Progenitor cell of endocrine pancreas (in vitro differentiated cells): ENCODE results near the gene LMTK2. TPM values are rescaled to one million over a fixed set of nuclear protein-coding genes. Genes with fewer than 3 reads are reported as not detected.

Source experiments
- DNase-seq: peaks from one replicate; pipeline ENCODE4 v3.0.0; 2021; ENCODE audit warnings: low spot score; ENCODE audit not compliant: unreplicated experiment
- H3K27ac Mint-ChIP-seq: 2 replicates; pipeline ENCODE4 v1.8.0; 2021; ENCODE audit warnings: mild to moderate bottlenecking, moderate library complexity, mixed read lengths
- H3K27me3 Mint-ChIP-seq: 2 replicates; pipeline ENCODE4 v1.8.0; 2021; ENCODE audit warnings: mixed read lengths
- H3K36me3 Mint-ChIP-seq: 2 replicates; pipeline ENCODE4 v1.8.0; 2022; ENCODE audit warnings: mixed read lengths; ENCODE audit not compliant: insufficient read depth
- H3K4me1 Mint-ChIP-seq: 2 replicates; pipeline ENCODE4 v1.8.0; 2021; ENCODE audit warnings: low read depth, mixed read lengths
- H3K4me3 Mint-ChIP-seq: 2 replicates; pipeline ENCODE4 v1.8.0; 2021; ENCODE audit warnings: low read depth, mild to moderate bottlenecking, moderate library complexity, mixed read lengths
- H3K9me3 Mint-ChIP-seq: 2 replicates; pipeline ENCODE4 v1.8.0; 2021; ENCODE audit warnings: low read depth, mixed read lengths
- total RNA-seq: library from RNA; stranded (reverse); gene quantifications from 2 replicates; pipeline ENCODE4 v1.2.1, GENCODE V29; 2021
- TF ChIP-seq, protein P1 (sequence below): fragments of 200-600 bp; sonication (generic); IDR thresholded peaks from one replicate; pipeline ENCODE4 v1.5.0; 2021; ENCODE audit warnings: antibody characterized with exemption, mild to moderate bottlenecking; ENCODE audit not compliant: unreplicated experiment

LMTK2 gene
- total RNA-seq, 1 donor from 2014 or later, result 32.3 TPM

DNA sequence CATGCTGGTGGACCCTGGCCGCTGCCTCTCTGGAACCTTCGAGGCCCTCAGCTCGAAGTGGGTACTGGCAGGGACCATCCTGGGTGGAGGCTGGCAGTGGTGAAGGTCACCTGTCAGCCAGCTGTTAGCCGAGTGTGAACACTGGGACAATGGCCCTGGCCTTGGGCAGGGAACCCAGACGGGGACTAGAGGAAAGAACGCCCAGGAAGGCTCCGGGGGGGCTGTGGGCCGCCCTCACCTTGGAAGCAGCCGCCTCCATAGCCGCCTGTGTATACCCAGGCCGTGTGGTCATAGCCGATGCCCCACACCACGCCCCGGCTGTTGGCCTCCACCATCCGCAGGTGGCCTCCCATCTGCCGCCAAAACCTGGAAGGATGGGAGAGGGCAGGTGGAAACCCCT is 122.1 kb downstream of the LMTK2 start:
- H3K36me3 Mint-ChIP-seq, result peaks cover 5% of the 10 kb centered on the region
- H3K9me3 Mint-ChIP-seq, result no peaks in the 10 kb centered on the region
- no peaks in the 10 kb centered on the region for H3K27me3 Mint-ChIP-seq
- H3K4me3 Mint-ChIP-seq, result no peak overlapping the region
- H3K4me1 Mint-ChIP-seq, result no peaks in the 10 kb centered on the region
- H3K27ac Mint-ChIP-seq, result no peak overlapping the region
- DNase-seq, result no peak
- TF ChIP-seq, protein P1, sequence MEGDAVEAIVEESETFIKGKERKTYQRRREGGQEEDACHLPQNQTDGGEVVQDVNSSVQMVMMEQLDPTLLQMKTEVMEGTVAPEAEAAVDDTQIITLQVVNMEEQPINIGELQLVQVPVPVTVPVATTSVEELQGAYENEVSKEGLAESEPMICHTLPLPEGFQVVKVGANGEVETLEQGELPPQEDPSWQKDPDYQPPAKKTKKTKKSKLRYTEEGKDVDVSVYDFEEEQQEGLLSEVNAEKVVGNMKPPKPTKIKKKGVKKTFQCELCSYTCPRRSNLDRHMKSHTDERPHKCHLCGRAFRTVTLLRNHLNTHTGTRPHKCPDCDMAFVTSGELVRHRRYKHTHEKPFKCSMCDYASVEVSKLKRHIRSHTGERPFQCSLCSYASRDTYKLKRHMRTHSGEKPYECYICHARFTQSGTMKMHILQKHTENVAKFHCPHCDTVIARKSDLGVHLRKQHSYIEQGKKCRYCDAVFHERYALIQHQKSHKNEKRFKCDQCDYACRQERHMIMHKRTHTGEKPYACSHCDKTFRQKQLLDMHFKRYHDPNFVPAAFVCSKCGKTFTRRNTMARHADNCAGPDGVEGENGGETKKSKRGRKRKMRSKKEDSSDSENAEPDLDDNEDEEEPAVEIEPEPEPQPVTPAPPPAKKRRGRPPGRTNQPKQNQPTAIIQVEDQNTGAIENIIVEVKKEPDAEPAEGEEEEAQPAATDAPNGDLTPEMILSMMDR, result no peak

DNA sequence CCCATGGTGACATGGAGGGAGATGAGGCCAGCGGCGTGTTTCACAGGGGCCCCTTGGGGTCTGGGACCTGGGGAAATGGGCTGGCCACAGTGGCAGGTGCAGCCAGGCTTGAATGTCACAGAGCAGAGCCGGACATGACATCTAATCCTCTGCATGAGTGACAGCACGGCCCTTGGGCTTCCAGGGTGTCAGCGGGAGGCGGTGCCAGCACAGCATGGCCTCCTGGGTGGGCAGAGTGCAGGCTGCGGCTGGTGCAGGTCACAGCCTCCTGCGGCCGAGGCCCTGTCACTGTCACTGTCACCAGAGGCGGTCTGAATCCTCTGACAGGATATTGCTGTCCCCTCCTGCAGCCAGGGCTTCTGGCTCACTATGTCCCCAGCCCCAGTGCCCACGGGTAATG is 122.8 kb downstream of the LMTK2 start:
- Mint-ChIP-seq H3K4me1 (no peaks in the 10 kb centered on the region), H3K36me3 (peaks cover 5% of the 10 kb centered on the region), H3K27me3 (no peaks in the 10 kb centered on the region), H3K9me3 (no peaks in the 10 kb centered on the region), H3K4me3 (no peak overlapping the region), H3K27ac (no peak overlapping the region)
- DNase-seq, result no peak
- TF ChIP-seq, protein P1, result no peak

DNA sequence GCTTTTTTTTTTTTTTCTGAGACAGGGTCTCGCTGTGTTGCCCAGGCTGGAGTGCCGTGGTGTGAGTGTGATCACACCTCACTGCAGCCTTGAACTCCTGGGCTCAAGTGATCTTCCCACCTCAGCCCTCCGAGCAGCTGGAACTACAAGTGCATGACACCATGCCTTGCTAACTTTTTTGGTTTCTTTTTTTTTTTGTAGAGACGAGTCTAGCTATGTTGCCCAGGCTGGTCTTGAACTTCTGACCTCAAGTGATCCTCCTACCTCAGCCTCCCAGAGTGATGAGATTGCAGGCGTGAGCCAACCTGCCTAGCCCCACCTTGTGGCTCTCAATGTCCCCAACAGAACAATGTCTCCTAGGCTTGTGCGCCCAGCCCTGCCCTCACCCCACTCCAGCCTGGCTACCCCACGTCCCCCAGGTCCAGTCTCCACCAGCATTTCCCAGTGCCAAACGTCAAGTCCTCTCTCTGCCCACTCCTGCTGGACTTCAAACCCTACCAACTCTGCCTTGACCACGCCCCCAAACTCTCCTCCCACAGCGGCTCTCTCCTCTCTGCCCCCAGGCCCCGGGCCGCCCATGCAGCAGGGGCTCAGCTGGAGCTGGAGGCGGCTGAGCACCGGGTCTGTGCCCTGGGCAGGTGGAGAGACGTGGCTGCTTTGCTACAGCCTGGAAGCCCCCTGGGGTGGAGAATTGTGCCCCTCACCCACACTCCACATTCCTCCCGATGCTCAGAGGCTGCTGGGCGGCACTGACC is 123.5 kb downstream of the LMTK2 start:
- H3K36me3 Mint-ChIP-seq, result peaks cover 8% of the 10 kb centered on the region
- no peak for DNase-seq
- H3K27ac Mint-ChIP-seq, result no peak overlapping the region
- no peaks in the 10 kb centered on the region for H3K4me1 Mint-ChIP-seq
- no peaks in the 10 kb centered on the region for H3K27me3 Mint-ChIP-seq
- H3K4me3 Mint-ChIP-seq, result no peak overlapping the region
- H3K9me3 Mint-ChIP-seq, result no peaks in the 10 kb centered on the region
- TF ChIP-seq, protein P1, result no peak

DNA sequence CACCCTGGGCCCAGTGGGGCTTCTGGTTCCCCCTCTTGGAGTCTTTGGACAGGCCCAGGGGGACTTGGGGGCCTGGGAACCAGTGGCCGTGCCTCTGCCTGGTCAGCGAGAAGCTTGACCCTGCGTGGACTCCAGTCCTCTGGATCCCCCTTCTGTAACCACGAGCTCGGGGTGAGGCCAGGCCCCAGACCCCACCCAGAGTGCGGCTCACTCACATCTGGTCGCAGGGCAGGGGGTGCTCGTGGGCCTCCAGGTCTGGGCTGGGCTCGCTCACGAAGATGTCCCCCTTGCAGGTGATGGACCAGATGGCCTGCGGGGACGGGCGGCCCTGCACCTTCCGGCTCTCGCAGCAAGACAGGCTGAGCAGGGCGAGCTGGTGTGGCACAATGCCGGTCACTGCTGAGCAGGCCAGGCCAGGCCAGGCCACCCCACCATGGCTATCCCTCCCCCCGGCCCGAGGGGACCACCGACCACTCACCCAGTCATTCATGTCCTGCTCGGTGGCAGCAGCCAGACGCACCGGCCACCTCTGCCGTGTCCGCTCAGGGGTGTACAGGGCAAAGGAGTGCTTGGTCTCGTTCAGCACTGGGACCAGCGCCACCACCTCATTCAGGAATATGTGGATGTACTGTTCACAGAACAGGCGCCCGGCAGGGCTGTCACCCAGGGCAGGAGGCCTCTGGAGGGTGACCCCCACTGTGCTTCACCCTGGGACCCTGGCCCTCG is 124.2 kb downstream of the LMTK2 start:
- no peak for DNase-seq

More for the DNA sequence above, 124.2 kb downstream of the LMTK2 start:
- Mint-ChIP-seq H3K27ac (no peak overlapping the region), H3K9me3 (no peaks in the 10 kb centered on the region), H3K4me1 (no peaks in the 10 kb centered on the region), H3K27me3 (no peaks in the 10 kb centered on the region), H3K4me3 (no peak overlapping the region), H3K36me3 (peaks cover 7% of the 10 kb centered on the region)
- TF ChIP-seq, protein P1, result no peak
